T-helper 17 cell (primary cell): ENCODE measurements around the gene CCZ1. TPM values are rescaled to one million over a fixed set of nuclear protein-coding genes. Genes with fewer than 3 reads are reported as not detected.
A peak's percentile ranks its signal among the peaks of the same experiment; 100 is the strongest.
"Not testable (repeated sequence)": the region's sequence is repeated elsewhere in the genome, so short reads cannot be mapped to it uniquely, and the experiment has no call there.

Experiments used
- ATAC-seq: fragments of 150-1000 bp; cut with Tn5 transposase; 2 replicates; pipeline ENCODE4 v1.10.0; 2021; ENCODE audit warnings: mild to moderate bottlenecking, moderate library complexity
- DNase-seq, 3 donors: peaks; one replicate each; pipeline versions ENCODE4 v3.0.0 to v3.0.0-alpha.2; 2020 to 2021
- H3K9me3 ChIP-seq: one replicate; pipeline ENCODE4 v1.7.0; 2013; ENCODE audit warnings: low read length, mild to moderate bottlenecking; ENCODE audit not compliant: control insufficient read depth, poor library complexity, severe bottlenecking
- H3K27ac Mint-ChIP-seq: one replicate; pipeline ENCODE4 v1.8.0; 2022; ENCODE audit warnings: mild to moderate bottlenecking, moderate library complexity, mixed read lengths
- H3K27me3 Mint-ChIP-seq: one replicate; pipeline ENCODE4 v1.8.0; 2022; ENCODE audit warnings: mixed read lengths
- H3K36me3 Mint-ChIP-seq: one replicate; pipeline ENCODE4 v1.8.0; 2022; ENCODE audit warnings: low read depth, mixed read lengths
- H3K4me1 Mint-ChIP-seq: one replicate; pipeline ENCODE4 v1.8.0; 2022; ENCODE audit warnings: mild to moderate bottlenecking, mixed read lengths
- H3K4me3 Mint-ChIP-seq: one replicate; pipeline ENCODE4 v1.8.0; 2022; ENCODE audit warnings: mild to moderate bottlenecking, moderate library complexity, mixed read lengths
- total RNA-seq, 4 donors: library from RNA in 2 of 4; stranded (reverse) in 2 of 4; gene quantifications; one replicate each; pipeline ENCODE4 v1.2.3 and lab custom pipeline; 2022 to 2026

CCZ1 gene
- total RNA-seq (10 to 100 TPM; 84.4 to 84.6 TPM), total RNA-seq (lab: John Stamatoyannopoulos, UW) (18.8 to 23.5 reads per million in 2 donors)

- peak within 1 kb of the TSS; percentile 91 for H3K4me3 Mint-ChIP-seq
- H3K27ac Mint-ChIP-seq: peak within 1 kb of the TSS; percentile 78
- ATAC-seq: peak; percentile 94
- not testable (repeated sequence) for H3K27me3 Mint-ChIP-seq, H3K4me1 Mint-ChIP-seq, H3K9me3 ChIP-seq, H3K36me3 Mint-ChIP-seq
- peak; percentile 59 to 64 (median 62) for DNase-seq
Measured at GRCh38 chr7:5898480-5899224, at the start of gene CCZ1. Gene CCZ1 (plus strand): TSS chr7:5898733. CDS start chr7:5898800, 67 bp downstream.

GRCh38 chr7:5850944-5851343, 47.6 kb upstream of the CCZ1 start:
- no peaks in the 10 kb centered on the region for H3K27me3 Mint-ChIP-seq
- no peaks in the 10 kb centered on the region for H3K36me3 Mint-ChIP-seq
- DNase-seq (no peak), ATAC-seq (no peak)
- peak overlapping the region; percentile 69 for H3K27ac Mint-ChIP-seq
- H3K9me3 ChIP-seq: no peaks in the 10 kb centered on the region
- no peak overlapping the region for H3K4me3 Mint-ChIP-seq
- H3K4me1 Mint-ChIP-seq: peaks cover 4% of the 10 kb centered on the region

DNA sequence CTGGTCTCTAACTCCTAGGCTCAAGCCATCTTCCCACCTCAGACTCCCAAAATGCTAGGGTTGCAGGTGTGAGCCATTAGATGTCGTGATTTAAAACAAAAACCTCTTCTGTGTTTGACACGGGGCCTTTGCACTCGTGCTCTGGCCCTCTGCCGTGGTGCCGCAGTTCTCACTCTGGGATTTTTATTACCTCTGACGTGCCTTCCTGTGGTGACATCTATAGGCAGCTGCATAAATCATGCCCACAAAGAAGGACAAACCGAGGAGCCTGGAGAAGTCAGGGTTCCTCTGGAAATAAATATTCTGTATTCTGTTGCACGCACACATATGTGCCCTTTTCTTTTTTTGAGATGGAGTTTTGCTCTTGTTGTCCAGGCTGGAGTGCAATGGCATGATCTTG, 43.8 kb upstream of the CCZ1 start:
- H3K9me3 ChIP-seq: no peaks in the 10 kb centered on the region
- H3K4me3 Mint-ChIP-seq: no peak overlapping the region
- H3K27me3 Mint-ChIP-seq: no peaks in the 10 kb centered on the region
- no peaks in the 10 kb centered on the region for H3K36me3 Mint-ChIP-seq
- no peak overlapping the region for H3K27ac Mint-ChIP-seq
- DNase-seq (no peak), ATAC-seq (no peak)
- H3K4me1 Mint-ChIP-seq: peaks cover 18% of the 10 kb centered on the region

DNA sequence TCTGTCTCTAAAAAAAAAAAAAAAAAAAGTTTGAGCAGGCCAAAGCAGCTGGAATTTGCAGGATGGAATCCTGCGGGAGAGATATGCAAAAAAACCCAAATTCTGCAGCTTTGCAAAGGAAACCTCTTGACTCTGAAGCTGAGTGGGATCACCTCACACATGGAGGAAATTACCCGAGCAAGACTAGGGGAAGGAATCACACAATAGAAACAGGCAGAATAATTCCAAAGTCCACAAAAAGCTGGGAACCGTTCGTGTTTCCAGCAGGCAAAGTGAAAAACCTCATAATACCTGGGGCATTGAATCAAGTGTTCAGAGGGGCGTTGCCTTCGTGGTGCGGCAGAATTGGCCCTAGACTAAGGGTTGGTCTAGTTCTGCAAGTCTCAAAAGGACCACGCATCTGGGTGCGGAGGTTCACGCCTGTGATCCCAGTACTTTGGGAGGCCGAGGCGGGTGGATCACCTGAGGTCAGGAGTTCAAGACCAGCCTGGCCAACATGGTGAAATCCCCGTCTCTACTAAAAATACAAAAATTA, 41.4 kb upstream of the CCZ1 start:
- not testable (repeated sequence) for H3K4me3 Mint-ChIP-seq, DNase-seq, H3K9me3 ChIP-seq, ATAC-seq, H3K36me3 Mint-ChIP-seq, H3K27me3 Mint-ChIP-seq
- Mint-ChIP-seq H3K27ac (peak overlapping the region; percentile 91), H3K4me1 (peaks cover 16% of the 10 kb centered on the region)

GRCh38 chr7:5858494-5858893, 40.0 kb upstream of the CCZ1 start:
- peak overlapping the region; percentile 91 for H3K27ac Mint-ChIP-seq
- H3K27me3 Mint-ChIP-seq, H3K9me3 ChIP-seq, H3K36me3 Mint-ChIP-seq: not testable (repeated sequence)
- DNase-seq: peak; percentile 19 to 46 (median 41)
- H3K4me3 Mint-ChIP-seq: peak overlapping the region; percentile 57
- H3K4me1 Mint-ChIP-seq: peaks cover 19% of the 10 kb centered on the region
- peak; percentile 96 for ATAC-seq

DNA sequence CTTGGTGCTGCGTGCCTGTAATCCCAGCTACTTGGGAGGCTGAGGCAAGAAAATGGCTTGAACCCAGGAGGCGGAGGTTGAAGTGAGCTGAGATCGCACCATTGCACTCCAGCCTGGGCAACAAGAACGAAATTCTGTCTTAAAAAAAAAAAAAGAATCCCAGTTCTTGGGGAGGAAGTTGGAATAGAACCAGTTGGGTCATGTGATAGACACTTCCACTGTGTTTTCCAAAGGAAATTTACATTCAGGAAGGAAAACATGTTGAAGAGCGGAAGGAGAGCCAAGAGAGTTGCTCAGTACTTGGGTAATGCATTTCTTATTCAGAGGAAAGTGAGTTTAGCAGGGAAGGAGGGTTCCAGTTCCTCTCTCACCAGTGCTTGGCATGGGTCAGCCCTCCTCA, 37.3 kb upstream of the CCZ1 start:
- H3K27me3 Mint-ChIP-seq, ATAC-seq, H3K4me3 Mint-ChIP-seq, H3K36me3 Mint-ChIP-seq, H3K9me3 ChIP-seq, DNase-seq, H3K27ac Mint-ChIP-seq: not testable (repeated sequence)
- H3K4me1 Mint-ChIP-seq: peaks cover 17% of the 10 kb centered on the region

- H3K9me3 ChIP-seq, H3K27ac Mint-ChIP-seq, ATAC-seq, H3K27me3 Mint-ChIP-seq, DNase-seq, H3K4me3 Mint-ChIP-seq, H3K36me3 Mint-ChIP-seq: not testable (repeated sequence)
- H3K4me1 Mint-ChIP-seq: peaks cover 14% of the 10 kb centered on the region
Measured at GRCh38 chr7:5862753-5863366, 35.7 kb upstream of the CCZ1 start.

- ATAC-seq, DNase-seq, H3K9me3 ChIP-seq, H3K4me1 Mint-ChIP-seq, H3K27me3 Mint-ChIP-seq, H3K4me3 Mint-ChIP-seq, H3K27ac Mint-ChIP-seq: not testable (repeated sequence)
- H3K36me3 Mint-ChIP-seq: peaks cover 11% of the 10 kb centered on the region
Measured at GRCh38 chr7:5865279-5865931, 33.1 kb upstream of the CCZ1 start.

DNA sequence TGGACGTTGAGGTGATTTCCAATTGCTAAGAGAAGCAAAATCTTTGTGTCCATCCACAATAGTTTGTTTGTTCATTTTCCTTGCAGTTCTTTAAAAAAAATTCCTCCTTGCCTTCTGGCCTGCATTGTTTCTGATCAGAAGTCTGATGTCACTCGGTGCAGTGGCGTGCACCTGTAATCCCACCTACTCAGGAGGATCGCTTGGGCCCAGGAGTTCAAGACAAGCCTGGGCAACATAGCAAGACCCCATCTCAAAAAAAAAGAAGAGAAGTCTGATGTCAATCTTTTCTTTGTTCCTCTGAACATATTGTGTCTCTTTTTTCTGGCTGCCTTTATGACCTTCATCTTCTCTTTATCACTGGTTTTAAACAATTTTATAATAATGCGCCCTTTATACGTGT, 31.5 kb upstream of the CCZ1 start:
- no peak overlapping the region for H3K4me3 Mint-ChIP-seq
- no peak overlapping the region for H3K27ac Mint-ChIP-seq
- H3K27me3 Mint-ChIP-seq: no peaks in the 10 kb centered on the region
- ATAC-seq: no peak
- peaks cover 11% of the 10 kb centered on the region for H3K36me3 Mint-ChIP-seq
- peaks cover 4% of the 10 kb centered on the region for H3K4me1 Mint-ChIP-seq
- H3K9me3 ChIP-seq: no peaks in the 10 kb centered on the region
- no peak for DNase-seq

- not testable (repeated sequence) for H3K4me3 Mint-ChIP-seq, H3K36me3 Mint-ChIP-seq, DNase-seq, H3K27me3 Mint-ChIP-seq, H3K9me3 ChIP-seq, H3K4me1 Mint-ChIP-seq, H3K27ac Mint-ChIP-seq, ATAC-seq
Measured at GRCh38 chr7:5868928-5869341, 29.6 kb upstream of the CCZ1 start.

DNA sequence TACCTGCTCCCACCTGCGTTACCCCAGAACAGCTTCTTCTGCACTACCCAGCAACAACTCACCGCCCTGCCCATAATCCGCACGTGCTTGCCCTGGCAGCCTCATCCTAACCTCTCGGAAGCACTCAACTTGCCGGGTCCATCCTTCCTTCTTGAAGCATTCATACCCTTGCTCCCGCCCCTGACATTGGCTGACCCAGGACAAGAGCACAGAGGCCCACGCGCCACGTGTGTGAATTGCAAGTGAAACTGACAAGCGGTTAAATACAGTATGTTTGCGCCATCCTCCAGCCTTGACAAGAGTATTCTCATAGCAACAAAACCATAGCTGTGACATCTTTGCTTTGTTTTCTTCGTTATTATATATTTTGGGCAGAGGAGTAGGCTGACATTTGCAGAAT, 28.8 kb upstream of the CCZ1 start:
- H3K4me1 Mint-ChIP-seq: no peaks in the 10 kb centered on the region
- ATAC-seq: no peak
- DNase-seq: no peak
- H3K27ac Mint-ChIP-seq: no peak overlapping the region
- H3K36me3 Mint-ChIP-seq: peaks cover 10% of the 10 kb centered on the region
- no peaks in the 10 kb centered on the region for H3K9me3 ChIP-seq
- no peak overlapping the region for H3K4me3 Mint-ChIP-seq
- no peaks in the 10 kb centered on the region for H3K27me3 Mint-ChIP-seq

DNA sequence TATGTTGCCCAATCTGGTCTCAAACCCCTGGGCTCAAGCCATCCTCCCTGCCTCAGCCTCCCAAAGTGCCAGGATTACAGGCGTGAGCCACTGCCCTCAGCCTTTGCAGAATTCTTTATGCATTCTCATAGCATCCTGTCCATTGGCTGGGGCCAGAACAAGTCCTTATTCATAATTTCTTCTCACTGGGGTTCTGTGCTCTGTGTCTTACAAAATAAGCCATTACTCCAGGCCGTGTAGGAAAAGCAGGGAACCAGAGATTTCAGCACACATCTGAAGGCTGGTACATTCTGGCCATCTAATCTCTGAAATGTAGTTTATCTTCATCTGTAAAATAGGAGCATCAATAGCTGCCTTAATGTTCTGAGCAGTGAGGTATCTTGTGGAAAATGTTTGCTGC, 28.2 kb upstream of the CCZ1 start:
- DNase-seq (no peak), ATAC-seq (no peak)
- H3K36me3 Mint-ChIP-seq: peaks cover 13% of the 10 kb centered on the region
- no peaks in the 10 kb centered on the region for H3K4me1 Mint-ChIP-seq
- H3K4me3 Mint-ChIP-seq: no peak overlapping the region
- no peaks in the 10 kb centered on the region for H3K27me3 Mint-ChIP-seq
- H3K27ac Mint-ChIP-seq: no peak overlapping the region
- H3K9me3 ChIP-seq: no peaks in the 10 kb centered on the region

DNA sequence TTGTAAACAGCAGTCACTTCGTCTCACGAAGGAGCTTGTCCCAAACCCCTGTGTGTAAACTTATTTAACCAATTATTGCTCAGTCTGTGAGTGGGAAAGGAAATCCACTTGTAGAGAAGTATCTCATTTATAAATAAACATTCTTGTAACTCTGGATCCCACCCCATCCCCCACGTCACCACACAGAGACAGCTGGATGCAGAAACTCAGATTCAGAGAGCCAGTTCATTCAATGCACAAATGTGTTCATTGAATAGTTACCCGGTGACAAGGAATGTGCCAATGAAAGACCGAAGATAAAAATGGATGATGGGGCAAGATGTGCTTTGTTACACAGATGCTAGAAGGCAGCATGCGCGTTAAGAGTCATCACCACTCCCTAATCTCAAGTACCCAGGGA, 26.2 kb upstream of the CCZ1 start:
- DNase-seq (no peak), ATAC-seq (no peak)
- peaks cover 12% of the 10 kb centered on the region for H3K36me3 Mint-ChIP-seq
- no peaks in the 10 kb centered on the region for H3K4me1 Mint-ChIP-seq
- H3K27ac Mint-ChIP-seq: peak overlapping the region; percentile 3
- H3K4me3 Mint-ChIP-seq: no peak overlapping the region
- no peaks in the 10 kb centered on the region for H3K27me3 Mint-ChIP-seq
- H3K9me3 ChIP-seq: no peaks in the 10 kb centered on the region
